Measurements from ENCODE around the gene BNC2.

DNA sequence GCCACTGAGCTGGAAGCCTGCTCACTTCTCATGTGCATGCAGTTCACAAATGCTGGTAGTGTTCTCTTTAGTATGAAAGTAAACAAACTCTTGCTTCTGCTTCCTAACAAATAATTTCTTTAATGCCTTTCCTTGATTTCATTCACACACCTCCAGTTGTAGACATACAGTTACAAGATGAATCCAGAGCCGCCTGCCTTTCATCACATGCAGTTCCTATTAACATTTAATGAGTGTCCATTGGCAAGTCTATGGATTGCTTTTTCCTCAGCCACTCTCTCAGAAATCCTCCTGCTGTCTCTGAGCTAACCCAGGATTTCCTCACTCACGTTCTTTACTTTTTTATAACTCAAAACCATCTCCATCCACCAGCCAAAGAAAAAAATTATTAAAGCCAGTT lies 408.6 kb downstream of the BNC2 start:
- TF ChIP-seq, protein P1, sequence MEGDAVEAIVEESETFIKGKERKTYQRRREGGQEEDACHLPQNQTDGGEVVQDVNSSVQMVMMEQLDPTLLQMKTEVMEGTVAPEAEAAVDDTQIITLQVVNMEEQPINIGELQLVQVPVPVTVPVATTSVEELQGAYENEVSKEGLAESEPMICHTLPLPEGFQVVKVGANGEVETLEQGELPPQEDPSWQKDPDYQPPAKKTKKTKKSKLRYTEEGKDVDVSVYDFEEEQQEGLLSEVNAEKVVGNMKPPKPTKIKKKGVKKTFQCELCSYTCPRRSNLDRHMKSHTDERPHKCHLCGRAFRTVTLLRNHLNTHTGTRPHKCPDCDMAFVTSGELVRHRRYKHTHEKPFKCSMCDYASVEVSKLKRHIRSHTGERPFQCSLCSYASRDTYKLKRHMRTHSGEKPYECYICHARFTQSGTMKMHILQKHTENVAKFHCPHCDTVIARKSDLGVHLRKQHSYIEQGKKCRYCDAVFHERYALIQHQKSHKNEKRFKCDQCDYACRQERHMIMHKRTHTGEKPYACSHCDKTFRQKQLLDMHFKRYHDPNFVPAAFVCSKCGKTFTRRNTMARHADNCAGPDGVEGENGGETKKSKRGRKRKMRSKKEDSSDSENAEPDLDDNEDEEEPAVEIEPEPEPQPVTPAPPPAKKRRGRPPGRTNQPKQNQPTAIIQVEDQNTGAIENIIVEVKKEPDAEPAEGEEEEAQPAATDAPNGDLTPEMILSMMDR (IDR thresholded peaks at IDR 0.05; ENCODE audit: low read length): no peak
- TF ChIP-seq EZH2phosphoT487 (IDR thresholded peaks at IDR 0.05; ENCODE audit: low read length) (no peak), EZH2 (optimal IDR thresholded peaks at IDR 0.05; ENCODE audit: low read depth, low read length) (no peak)

All from MM.1S (cell line).